Endothelial cell of umbilical vein (primary cell): ENCODE results near the gene AHCY. TPM values are rescaled to one million over a fixed set of nuclear protein-coding genes. Genes with fewer than 3 reads are reported as not detected.

Experiments
- BruUV-seq: library from RNA; stranded (reverse); fragments of 400-500 nt; replicated peaks from 2 replicates; lab custom pipeline; 2021; lab: Mats Ljungman, UMichigan
- CTCF ChIA-PET: fragments of 300-600, 350-600 bp; sonication (Branson Sonifier 250); formaldehyde crosslinking; loops from one replicate; lab custom pipeline; 2021; ENCODE audit warnings: antibody characterized with exemption, inconsistent platforms; lab: Charles Lee
- POLR2A ChIA-PET: fragments of 300-600, 350-600 bp; sonication (Branson Sonifier 250); formaldehyde crosslinking; loops from one replicate; lab custom pipeline; 2021; ENCODE audit warnings: antibody characterized with exemption, inconsistent platforms; lab: Charles Lee
- DNase-seq: peaks from one replicate; pipeline ENCODE4 v3.0.0-alpha.2; 2011; ENCODE audit warnings: low read depth, low spot score
- FAIRE-seq: peaks from 2 replicates; lab custom pipeline; 2011; peaks lifted over from hg19 to GRCh38; lab: Jason Lieb, UNC
- H2AFZ ChIP-seq: 2 replicates; pipeline ENCODE4 v1.6.0; 2012; ENCODE audit warnings: low read depth, low read length, control low read depth, inconsistent platforms
- H3K27ac ChIP-seq: 2 replicates; pipeline ENCODE4 v1.5.1; 2011; ENCODE audit warnings: low read depth, mild to moderate bottlenecking, control low read depth, low read length, moderate library complexity; ENCODE audit not compliant: insufficient read depth
- H3K27me3 ChIP-seq, 2 experiments: 2 replicates each; pipeline versions ENCODE4 v1.6.0 to v1.6.1; 2011; ENCODE audit warnings: low read length in 2 of 2, mixed read lengths in 1 of 2; ENCODE audit not compliant: control insufficient read depth in 2 of 2, insufficient read depth in 2 of 2
- H3K36me3 ChIP-seq, 2 experiments: 2 replicates in 1 of 2; 3 replicates in 1 of 2; pipeline ENCODE4 v1.5.1; 2011; ENCODE audit warnings: low read length in 2 of 2, mild to moderate bottlenecking in 1 of 2, moderate library complexity in 1 of 2; ENCODE audit not compliant: control insufficient read depth in 2 of 2, insufficient read depth in 2 of 2; ENCODE audit errors: extremely low read depth in 1 of 2
- H3K4me1 ChIP-seq: 3 replicates; pipeline ENCODE4 v1.5.1; 2011; ENCODE audit warnings: mild to moderate bottlenecking, low read length; ENCODE audit not compliant: control insufficient read depth, insufficient read depth; ENCODE audit errors: extremely low read depth
- H3K4me2 ChIP-seq: 2 replicates; pipeline ENCODE4 v1.6.1; 2011; ENCODE audit warnings: low read length, control low read depth, mixed read lengths; ENCODE audit not compliant: insufficient read depth
- H3K4me3 ChIP-seq, 3 experiments: fragments of 200-600 bp in 1 of 3; sonication (generic), shearing (Covaris generic) in 1 of 3; replicated peaks in 1 of 3; 2 replicates each; pipeline ENCODE4 v1.5.1; 2011 to 2016; ENCODE audit warnings: control low read depth in 3 of 3, low read length in 3 of 3, mild to moderate bottlenecking in 2 of 3, inconsistent platforms in 1 of 3, low read depth in 1 of 3, moderate library complexity in 1 of 3; ENCODE audit not compliant: insufficient read depth in 1 of 3
- H3K79me2 ChIP-seq: 2 replicates; pipeline ENCODE4 v1.6.0; 2012; ENCODE audit warnings: low read length, inconsistent platforms; ENCODE audit not compliant: control insufficient read depth, insufficient read depth
- H3K9ac ChIP-seq: replicated peaks from 2 replicates; pipeline ENCODE3; 2011; ENCODE audit warnings: low read length, control low read depth; ENCODE audit not compliant: insufficient read depth; ENCODE audit errors: extremely low read depth
- H3K9me1 ChIP-seq: replicated peaks from 3 replicates; pipeline ENCODE4 v1.6.0; 2011; ENCODE audit warnings: mild to moderate bottlenecking, low read length; ENCODE audit not compliant: control insufficient read depth, insufficient read depth; ENCODE audit errors: extremely low read depth
- H3K9me3 ChIP-seq: replicated peaks from 2 replicates; pipeline ENCODE4 v1.5.1; 2012; ENCODE audit warnings: low read length, inconsistent platforms; ENCODE audit not compliant: control insufficient read depth, insufficient read depth
- H4K20me1 ChIP-seq: replicated peaks from 2 replicates; pipeline ENCODE3; 2011; ENCODE audit warnings: mild to moderate bottlenecking, low read length; ENCODE audit not compliant: control insufficient read depth, insufficient read depth; ENCODE audit errors: extremely low read depth
- CTCF ChIP-seq, 2 donors: IDR thresholded peaks; 1 replicate in 1 of 2; 2 replicates in 1 of 2; pipeline ENCODE4 v1.5.1; 2011; ENCODE audit warnings: low read length in 2 of 2, mild to moderate bottlenecking in 2 of 2, moderate library complexity in 2 of 2, control low read depth in 1 of 2, inconsistent platforms in 1 of 2, low read depth in 1 of 2; ENCODE audit not compliant: insufficient read depth in 1 of 2; ENCODE audit errors: extremely low read depth in 1 of 2
- POLR2A ChIP-seq: IDR thresholded peaks from 2 replicates; pipeline ENCODE4 v1.6.1; 2012; ENCODE audit warnings: low read depth, mild to moderate bottlenecking, control low read depth, low read length
- dilution Hi-C: fragments of 300-500 bp; cut with MboI; formaldehyde crosslinking; loops from one replicate; pipeline ENCODE4 v1.15.0; 2019; ENCODE audit warnings: low sequenced_read_pairs; ENCODE audit not compliant: extremely low pct_ligation_motif_present
- intact Hi-C: fragments of 100-400 bp; cut with micrococcal nuclease; formaldehyde crosslinking; loops from one replicate; pipeline ENCODE4 v1.10.0; 2022
- polyA plus RNA-seq, 4 experiments: library from polyadenylated mRNA; depleted of rRNA in 3 of 4; stranded (reverse) in 3 of 4; unstranded in 1 of 4; fragments of >200 nt; gene quantifications; 2 replicates each; pipeline versions ENCODE4 v1.2.1 to v1.2.3, GENCODE V29; 2011 to 2012; ENCODE audit warnings: missing spikeins in 1 of 4
- total RNA-seq: library from RNA; stranded (reverse); gene quantifications from 2 replicates; pipeline ENCODE4 v1.2.3, GENCODE V29; 2021

Gene AHCY
- total and polyA plus RNA-seq, 2 donors (not counting 3 experiments of a cell fraction or from before 2014, with no cell fraction given): 94.7 to 168 TPM

- intact Hi-C loops: no loop called here
- POLR2A ChIA-PET: no interaction called here
Observed at GRCh38 chr20:34322267-34323105, 19.3 kb upstream of the AHCY start.

More at GRCh38 chr20:34322267-34323105, 19.3 kb upstream of the AHCY start:
- Histone ChIP-seq H3K36me3 (no peaks in the 10 kb centered on the region), H3K4me3 (no peak overlapping the region), H3K4me1 (peaks cover 14% of the 10 kb centered on the region), H3K9ac (no peak overlapping the region), H3K9me1 (no peaks in the 10 kb centered on the region), H4K20me1 (no peaks in the 10 kb centered on the region), H3K27me3 (no peaks in the 10 kb centered on the region), H3K27ac (no peak overlapping the region), H2AFZ (no peak overlapping the region), H3K79me2 (no peaks in the 10 kb centered on the region), H3K9me3 (no peaks in the 10 kb centered on the region), H3K4me2 (no peak overlapping the region)
- DNase-seq (no peak), FAIRE-seq (no peak)
- TF ChIP-seq CTCF (IDR thresholded peaks at IDR 0.05; ENCODE audit: extremely low read depth in 1 of 2, insufficient read depth in 1 of 2, low read depth in 1 of 2, low read length in 2 of 2) (no peak), POLR2A (no peak)
- no TSS peak for BruUV-seq
- CTCF ChIA-PET: interaction anchor here (0.6 to 3.5 kb wide), 2 partner anchors 10 to 110 kb away, joined by 3 to 17 read pairs; no protein-coding TSS in a partner anchor
- dilution Hi-C loops: no loop called here
